Upper lobe of left lung (tissue), 6 donors: ENCODE results near the gene SLC25A34. TPM values are rescaled to one million over a fixed set of nuclear protein-coding genes. Genes with fewer than 3 reads are reported as not detected.
A peak's percentile ranks its signal among the peaks of the same experiment; 100 is the strongest.

Experiments used
- ATAC-seq, 2 donors: fragments of 200-7000 bp; cut with Tn5 transposase; one replicate each; pipeline ENCODE4 v1.9.1; 2022; ENCODE audit warnings: mild to moderate bottlenecking in 2 of 2, moderate library complexity in 2 of 2; ENCODE audit not compliant: low FRiP score in 2 of 2
- DNase-seq, 2 donors: peaks; one replicate each; pipeline ENCODE4 v3.0.0-alpha.2; 2019 to 2020
- H3K27ac ChIP-seq, 4 donors: fragments of 200-600 bp; sonication (generic); one replicate each; pipeline ENCODE4 v1.5.1; 2016 to 2019
- H3K27me3 ChIP-seq, 4 donors: fragments of 200-600 bp; sonication (generic); one replicate each; pipeline ENCODE4 v1.5.1; 2017 to 2019
- H3K36me3 ChIP-seq, 4 donors: fragments of 200-600 bp; sonication (generic); one replicate each; pipeline ENCODE4 v1.5.1; 2016 to 2019
- H3K4me1 ChIP-seq, 4 donors: fragments of 200-600 bp; sonication (generic); one replicate each; pipeline ENCODE4 v1.5.1; 2018 to 2019
- H3K4me3 ChIP-seq, 4 donors: fragments of 200-600 bp; sonication (generic); one replicate each; pipeline ENCODE4 v1.5.1; 2017 to 2019; ENCODE audit warnings: mild to moderate bottlenecking in 2 of 4, moderate library complexity in 1 of 4
- H3K9me3 ChIP-seq, 4 donors: fragments of 200-600 bp; sonication (generic); one replicate each; pipeline ENCODE4 v1.5.1; 2018 to 2019
- EP300 ChIP-seq, 4 donors: sonication (generic); formaldehyde crosslinking; IDR thresholded peaks; one replicate each; pipeline ENCODE4 v1.5.1; 2017; ENCODE audit warnings: antibody characterized with exemption in 4 of 4, control low read depth in 2 of 4
- POLR2A ChIP-seq, 4 donors: fragments of 450-650 bp; IDR thresholded peaks; one replicate each; pipeline ENCODE4 v1.5.1; 2016 to 2017; ENCODE audit warnings: antibody characterized with exemption in 4 of 4, mild to moderate bottlenecking in 2 of 4
- POLR2AphosphoS5 ChIP-seq, 2 donors: sonication (generic); formaldehyde crosslinking; IDR thresholded peaks; one replicate each; pipeline ENCODE4 v1.5.1; 2017; ENCODE audit warnings: antibody characterized with exemption in 2 of 2
- WGBS, 2 donors: methylation state at CpG; one replicate each; pipeline ENCODE4 v1.1.5; 2017 to 2018; 5-methylcytosine and 5-hydroxymethylcytosine counted together
- total RNA-seq, 6 donors: library from RNA; depleted of rRNA in 4 of 6; stranded (reverse); fragments of >200 nt in 4 of 6; gene quantifications; one replicate each; pipeline versions ENCODE4 v1.1.0 to v1.2.1, GENCODE V29; 2016 to 2021
- TF ChIP-seq, protein P1 (sequence below), 6 experiments: fragments of 450-650 bp in 4 of 6; fragments of 200-600 bp in 2 of 6; sonication (generic) in 2 of 6; IDR thresholded peaks; one replicate each; pipeline ENCODE4 v1.5.1; 2016 to 2019; ENCODE audit warnings: antibody characterized with exemption in 6 of 6
- donor health status: DM: no; HTN: no; CAD: no; lungs with moderate emphysema.
- donor health status: DM: no; HTN: yes; CAD: no; lungs with severe emphysema.

Gene SLC25A34
- total RNA-seq, 6 donors from 2014 or later: 1.5 to 12.1 (median 4.3) TPM

DNA sequence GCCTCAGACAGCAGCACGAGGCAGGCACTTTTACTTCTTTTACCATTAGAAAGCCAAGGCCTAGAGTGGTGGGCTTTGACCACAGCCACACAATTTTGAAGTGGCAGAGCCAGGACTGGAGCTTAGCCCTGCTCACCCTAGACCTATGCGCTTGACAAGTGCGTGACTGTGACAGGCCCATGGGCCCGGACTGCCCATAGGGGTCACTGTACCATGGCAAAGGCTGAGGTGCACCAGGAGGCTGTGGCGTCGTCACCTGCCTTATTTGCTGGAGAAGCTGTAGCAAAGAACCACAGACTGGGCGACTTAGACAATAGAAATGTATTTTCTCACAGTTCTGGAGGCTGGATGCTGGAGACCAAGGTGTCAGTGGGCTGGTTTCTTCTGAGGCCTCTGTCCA lies 3.7 kb downstream of the SLC25A34 start:
- TF ChIP-seq, protein P1, sequence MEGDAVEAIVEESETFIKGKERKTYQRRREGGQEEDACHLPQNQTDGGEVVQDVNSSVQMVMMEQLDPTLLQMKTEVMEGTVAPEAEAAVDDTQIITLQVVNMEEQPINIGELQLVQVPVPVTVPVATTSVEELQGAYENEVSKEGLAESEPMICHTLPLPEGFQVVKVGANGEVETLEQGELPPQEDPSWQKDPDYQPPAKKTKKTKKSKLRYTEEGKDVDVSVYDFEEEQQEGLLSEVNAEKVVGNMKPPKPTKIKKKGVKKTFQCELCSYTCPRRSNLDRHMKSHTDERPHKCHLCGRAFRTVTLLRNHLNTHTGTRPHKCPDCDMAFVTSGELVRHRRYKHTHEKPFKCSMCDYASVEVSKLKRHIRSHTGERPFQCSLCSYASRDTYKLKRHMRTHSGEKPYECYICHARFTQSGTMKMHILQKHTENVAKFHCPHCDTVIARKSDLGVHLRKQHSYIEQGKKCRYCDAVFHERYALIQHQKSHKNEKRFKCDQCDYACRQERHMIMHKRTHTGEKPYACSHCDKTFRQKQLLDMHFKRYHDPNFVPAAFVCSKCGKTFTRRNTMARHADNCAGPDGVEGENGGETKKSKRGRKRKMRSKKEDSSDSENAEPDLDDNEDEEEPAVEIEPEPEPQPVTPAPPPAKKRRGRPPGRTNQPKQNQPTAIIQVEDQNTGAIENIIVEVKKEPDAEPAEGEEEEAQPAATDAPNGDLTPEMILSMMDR (IDR thresholded peaks at IDR 0.05): no peak
- TF ChIP-seq EP300 (IDR thresholded peaks at IDR 0.05) (no peak), POLR2AphosphoS5 (IDR thresholded peaks at IDR 0.05) (no peak), POLR2A (IDR thresholded peaks at IDR 0.05) (no peak)
- 88 to 100% methylated on average over 5 to 7 of the region's 7 CpGs for WGBS, 2 donors
- peaks cover 22 to 37% (median 29%) of the 10 kb centered on the region in 4 donors for H3K4me1 ChIP-seq
- H3K4me3 ChIP-seq: no peak overlapping the region
- H3K36me3 ChIP-seq: peaks cover 0 to 6% (median 2%) of the 10 kb centered on the region in 4 donors
- no peaks in the 10 kb centered on the region for H3K9me3 ChIP-seq
- no peak overlapping the region for H3K27ac ChIP-seq
- DNase-seq: no peak
- no peaks in the 10 kb centered on the region for H3K27me3 ChIP-seq
- no peak for ATAC-seq

DNA sequence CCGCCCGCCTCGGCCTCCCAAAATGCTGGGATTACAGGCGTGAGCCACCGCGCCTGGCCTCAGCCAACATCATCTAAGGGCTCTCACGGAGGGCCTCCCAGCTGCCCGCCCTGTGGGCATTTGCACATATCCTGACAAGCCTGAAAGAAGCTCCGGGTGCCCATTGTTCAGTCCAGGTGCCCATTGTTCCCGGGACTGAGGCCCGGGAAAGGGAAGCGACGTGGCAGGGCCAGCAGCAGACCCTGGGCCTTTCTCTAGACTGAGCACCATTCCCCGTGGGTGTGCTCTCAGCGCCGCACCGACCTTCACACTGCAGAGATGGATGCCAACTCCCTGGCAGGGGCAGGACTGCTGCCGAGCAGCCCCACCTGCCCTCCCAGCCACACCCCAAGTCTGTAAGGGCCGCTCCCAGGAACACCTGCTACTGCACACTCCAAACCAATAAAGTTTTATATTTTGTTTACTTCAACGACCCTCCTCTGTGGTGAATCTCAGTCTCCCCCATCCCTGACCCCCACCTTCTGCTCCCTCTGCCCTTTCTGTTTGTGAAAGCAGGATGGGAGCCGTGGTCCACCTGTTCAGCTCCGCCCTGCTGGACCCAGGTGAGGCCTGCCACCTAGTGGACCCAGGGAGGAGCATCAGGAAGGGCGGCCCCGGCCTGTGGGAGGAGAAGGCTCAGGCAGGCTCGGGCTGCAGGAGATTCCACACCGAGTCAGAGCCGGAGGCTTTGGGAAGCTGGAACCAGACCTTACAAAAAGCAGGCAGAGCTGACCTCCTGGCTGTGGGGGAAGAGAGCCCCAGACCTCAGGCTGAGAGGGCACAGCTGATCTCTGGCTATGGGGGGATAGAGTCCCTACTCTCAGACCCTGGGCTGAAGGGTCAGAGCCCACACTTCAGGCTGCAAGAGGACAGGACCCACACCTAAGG lies 5.1 kb downstream of the SLC25A34 start:
- peak; percentile 69 to 83 for ATAC-seq
- H3K36me3 ChIP-seq: peaks cover 0 to 3% (median 0%) of the 10 kb centered on the region in 4 donors
- peaks cover 8 to 23% (median 18%) of the 10 kb centered on the region in 4 donors for H3K4me1 ChIP-seq
- peak in 1 of 2 donors; percentile 42 for TF ChIP-seq POLR2AphosphoS5 (IDR thresholded peaks at IDR 0.05)
- TF ChIP-seq POLR2A (IDR thresholded peaks at IDR 0.05): no peak
- TF ChIP-seq EP300 (IDR thresholded peaks at IDR 0.05): no peak
- TF ChIP-seq, protein P1 (IDR thresholded peaks at IDR 0.05): peak; percentile 76 to 93 (median 85)
- DNase-seq: peak; percentile 85 to 86
- no peaks in the 10 kb centered on the region for H3K27me3 ChIP-seq
- 50 to 60% methylated on average over 19 to 21 of the region's 27 CpGs for WGBS, 2 donors
- H3K9me3 ChIP-seq: no peaks in the 10 kb centered on the region
- no peak overlapping the region for H3K27ac ChIP-seq
- no peak overlapping the region for H3K4me3 ChIP-seq

DNA sequence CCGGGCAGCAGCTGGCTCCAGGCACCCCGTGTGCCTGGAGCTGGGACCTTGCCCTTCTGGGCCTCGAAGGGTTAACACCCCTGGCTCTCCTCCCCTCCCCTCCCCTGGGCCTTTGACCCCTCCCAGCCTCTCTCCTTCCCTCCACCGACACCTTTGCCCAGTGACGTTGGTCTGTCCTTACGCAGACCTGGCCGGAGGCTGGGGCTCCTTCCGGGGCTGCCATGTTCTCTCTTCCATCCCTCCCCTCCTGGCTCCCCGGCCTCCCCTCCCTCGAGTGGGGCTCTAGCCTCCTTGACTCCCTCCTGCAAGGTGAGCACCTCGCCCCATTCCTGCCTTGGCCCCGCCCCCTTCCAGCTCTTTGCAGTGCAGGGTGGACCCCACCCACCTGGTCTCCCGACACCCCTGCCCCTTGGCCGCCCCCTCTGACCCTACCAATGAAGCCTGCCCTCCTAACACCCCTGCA lies 6.3 kb downstream of the SLC25A34 start, which contains the start of gene TMEM82:
Gene TMEM82, plus strand, starts transcription at position 161 of the 463 bp plus-strand sequence. Its CDS starts 61 bp downstream, at position 222.
- TF ChIP-seq EP300 (IDR thresholded peaks at IDR 0.05) (no peak), POLR2AphosphoS5 (IDR thresholded peaks at IDR 0.05) (no peak), POLR2A (IDR thresholded peaks at IDR 0.05) (no peak)
- TF ChIP-seq, protein P1 (IDR thresholded peaks at IDR 0.05): no peak
- Histone ChIP-seq H3K4me3 (no peak within 1 kb of the TSS), H3K9me3 (no peaks in the 10 kb centered on the region), H3K36me3 (peaks cover 0 to 3% (median 0%) of the 10 kb centered on the region in 4 donors), H3K27me3 (no peaks in the 10 kb centered on the region), H3K4me1 (peaks cover 2 to 13% (median 7%) of the 10 kb centered on the region in 4 donors), H3K27ac (no peak within 1 kb of the TSS)
- WGBS, 2 donors: 37 to 50% methylated on average over 11 to 12 of the region's 14 CpGs
- DNase-seq (no peak), ATAC-seq (no peak)

DNA sequence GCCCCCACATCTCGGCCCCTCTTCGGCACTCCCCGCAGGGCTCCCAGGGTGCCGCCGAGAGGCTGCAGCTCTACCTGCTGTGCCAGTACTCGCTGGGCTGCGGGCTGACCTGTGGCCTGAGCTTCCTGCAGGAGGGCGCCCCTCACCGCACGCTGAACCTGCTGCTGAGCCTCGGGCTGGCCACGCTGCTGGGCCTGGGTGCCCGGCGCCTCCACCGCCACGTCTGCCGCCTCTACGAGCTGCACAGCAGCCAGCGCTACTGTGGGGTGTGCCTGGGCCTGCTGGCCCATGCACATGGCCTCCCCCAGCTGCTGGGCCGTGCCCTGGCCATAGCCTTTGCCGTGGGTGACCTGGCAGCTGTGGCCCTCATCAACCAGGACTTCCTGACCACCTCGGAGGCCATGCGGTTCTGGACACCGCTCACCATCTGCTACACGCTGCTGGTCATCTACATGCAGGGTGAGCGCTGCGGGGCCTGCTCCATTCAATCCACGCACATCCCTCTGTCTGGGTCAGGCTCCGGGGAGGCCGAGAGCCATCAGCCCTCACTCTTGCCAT lies 8.1 kb downstream of the SLC25A34 start:
- no peak overlapping the region for H3K27ac ChIP-seq
- no peak for ATAC-seq
- H3K36me3 ChIP-seq: peaks cover 0 to 2% (median 0%) of the 10 kb centered on the region in 4 donors
- peak in 1 of 2 donors; percentile 80 for DNase-seq
- H3K4me3 ChIP-seq: no peak overlapping the region
- H3K27me3 ChIP-seq: no peaks in the 10 kb centered on the region
- H3K4me1 ChIP-seq: peaks cover 10 to 19% (median 13%) of the 10 kb centered on the region in 4 donors
- no peaks in the 10 kb centered on the region for H3K9me3 ChIP-seq
- no peak for TF ChIP-seq EP300 (IDR thresholded peaks at IDR 0.05)
- no peak for TF ChIP-seq POLR2A (IDR thresholded peaks at IDR 0.05)
- no peak for TF ChIP-seq POLR2AphosphoS5 (IDR thresholded peaks at IDR 0.05)
- TF ChIP-seq, protein P1 (IDR thresholded peaks at IDR 0.05): no peak
- WGBS, 2 donors: 86 to 97% methylated on average over 12 to 30 of the region's 30 CpGs
